Keratinocyte (primary cell): ENCODE data around the gene CHST10. TPM values are rescaled to one million over a fixed set of nuclear protein-coding genes. Genes with fewer than 3 reads are reported as not detected.

Experiments used
- DNase-seq: peaks from one replicate; pipeline ENCODE4 v3.0.0-alpha.2; 2011; ENCODE audit warnings: low read depth, missing footprints, low spot score
- FAIRE-seq: peaks from 2 replicates; lab custom pipeline; 2011; peaks lifted over from hg19 to GRCh38; lab: Jason Lieb, UNC
- H2AFZ ChIP-seq: 2 replicates; pipeline ENCODE4 v1.6.0; 2012; ENCODE audit warnings: low read length, control low read depth, inconsistent platforms; ENCODE audit not compliant: control insufficient read depth
- H3K27ac ChIP-seq: 2 replicates; pipeline ENCODE4 v1.5.1; 2011; ENCODE audit warnings: low read length; ENCODE audit not compliant: control insufficient read depth, insufficient read depth
- H3K27me3 ChIP-seq: 3 replicates; pipeline ENCODE4 v1.6.0; 2011; ENCODE audit warnings: low read length; ENCODE audit not compliant: control insufficient read depth, insufficient read depth; ENCODE audit errors: extremely low read depth
- H3K36me3 ChIP-seq, 2 experiments: 2 replicates in 1 of 2; 3 replicates in 1 of 2; pipeline ENCODE4 v1.5.1; 2011; ENCODE audit warnings: low read length in 2 of 2, mild to moderate bottlenecking in 1 of 2; ENCODE audit not compliant: control insufficient read depth in 2 of 2, insufficient read depth in 2 of 2; ENCODE audit errors: extremely low read depth in 1 of 2
- H3K4me1 ChIP-seq: 3 replicates; pipeline ENCODE4 v1.5.1; 2011; ENCODE audit warnings: low read length; ENCODE audit not compliant: control insufficient read depth, insufficient read depth; ENCODE audit errors: extremely low read depth
- H3K4me2 ChIP-seq: 3 replicates; pipeline ENCODE4 v1.6.0; 2011; ENCODE audit warnings: low read depth, low read length; ENCODE audit not compliant: control insufficient read depth, insufficient read depth; ENCODE audit errors: extremely low read depth
- H3K4me3 ChIP-seq, 3 experiments: fragments of 200-600 bp in 1 of 3; sonication (generic) in 1 of 3; 2 replicates in 2 of 3; 3 replicates in 1 of 3; pipeline ENCODE4 v1.5.1; 2011 to 2016; ENCODE audit warnings: low read length in 3 of 3, mild to moderate bottlenecking in 3 of 3, control low read depth in 2 of 3, inconsistent platforms in 1 of 3, low read depth in 1 of 3, mixed read lengths in 1 of 3, mixed run types in 1 of 3, moderate library complexity in 1 of 3; ENCODE audit not compliant: control insufficient read depth in 2 of 3, insufficient read depth in 2 of 3; ENCODE audit errors: extremely low read depth in 1 of 3
- H3K79me2 ChIP-seq: 2 replicates; pipeline ENCODE4 v1.6.0; 2012; ENCODE audit warnings: low read length; ENCODE audit not compliant: control insufficient read depth, insufficient read depth
- H3K9ac ChIP-seq: 3 replicates; pipeline ENCODE4 v1.6.0; 2011; ENCODE audit warnings: low read length; ENCODE audit not compliant: control insufficient read depth, insufficient read depth; ENCODE audit errors: extremely low read depth
- H3K9me1 ChIP-seq: 3 replicates; pipeline ENCODE4 v1.6.0; 2011; ENCODE audit warnings: low read length; ENCODE audit not compliant: control insufficient read depth, insufficient read depth; ENCODE audit errors: extremely low read depth
- H3K9me3 ChIP-seq: 2 replicates; pipeline ENCODE4 v1.5.1; 2012; ENCODE audit warnings: low read depth, low read length; ENCODE audit not compliant: control insufficient read depth
- H4K20me1 ChIP-seq: 3 replicates; pipeline ENCODE4 v1.6.0; 2011; ENCODE audit warnings: low read length; ENCODE audit not compliant: control insufficient read depth, insufficient read depth; ENCODE audit errors: extremely low read depth
- CTCF ChIP-seq, 3 experiments: IDR thresholded peaks in 1 of 3; conservative IDR thresholded peaks in 1 of 3; optimal IDR thresholded peaks in 1 of 3; 2 replicates in 2 of 3; 3 replicates in 1 of 3; pipeline versions ENCODE3 to v1.5.1; 2011; ENCODE audit warnings: low read length in 3 of 3, mild to moderate bottlenecking in 3 of 3, moderate library complexity in 2 of 3, control low read depth in 1 of 3, inconsistent platforms in 1 of 3; ENCODE audit not compliant: insufficient read depth in 2 of 3; ENCODE audit errors: extremely low read depth in 1 of 3
- EZH2 ChIP-seq: IDR thresholded peaks from one replicate; pipeline ENCODE4 v1.6.1; 2012; ENCODE audit warnings: inconsistent platforms, mild to moderate bottlenecking, low read length, moderate library complexity
- dilution Hi-C: fragments of 300-500 bp; cut with MboI; formaldehyde crosslinking; loops from one replicate; pipeline ENCODE4 v1.7.0; 2020; ENCODE audit warnings: low sequenced_read_pairs; ENCODE audit not compliant: extremely low pct_ligation_motif_present
- polyA plus RNA-seq, 5 experiments: library from polyadenylated mRNA; depleted of rRNA in 3 of 5; stranded (reverse) in 3 of 5; stranded (forward) in 1 of 5; unstranded in 1 of 5; fragments of >200 nt; gene quantifications; 1 replicate in 1 of 5; 2 replicates in 3 of 5; 3 replicates in 1 of 5; pipeline versions ENCODE4 v1.2.1 to v1.2.3, GENCODE V29; 2011 to 2012; ENCODE audit warnings: missing spikeins in 2 of 5, low read depth in 1 of 5, low replicate concordance in 1 of 5

Gene CHST10
- polyA plus RNA-seq, 1 donor (not counting 4 experiments of a cell fraction or from before 2014, with no cell fraction given), result 1.6 TPM

GRCh38 chr2:100453853-100454252 lies 36.4 kb upstream of the CHST10 start:
- no peaks in the 10 kb centered on the region for H3K9me1 ChIP-seq
- H3K9ac ChIP-seq, result no peak overlapping the region
- H4K20me1 ChIP-seq, result no peaks in the 10 kb centered on the region
- no peak overlapping the region for H3K27ac ChIP-seq
- DNase-seq, result no peak
- dilution Hi-C loops, result no loop called here
- H3K9me3 ChIP-seq, result no peaks in the 10 kb centered on the region
- no peaks in the 10 kb centered on the region for H3K27me3 ChIP-seq
- no peak overlapping the region for H3K4me3 ChIP-seq
- no peaks in the 10 kb centered on the region for H3K4me1 ChIP-seq
- no peak overlapping the region for H2AFZ ChIP-seq
- no peak overlapping the region for H3K4me2 ChIP-seq
- FAIRE-seq, result no peak
- no peaks in the 10 kb centered on the region for H3K36me3 ChIP-seq
- TF ChIP-seq EZH2 (no peak), CTCF (optimal IDR thresholded peaks at IDR 0.05 in 1 of 3, IDR thresholded peaks at IDR 0.05 in 1 of 3, conservative IDR thresholded peaks at IDR 0.05 in 1 of 3; ENCODE audit: extremely low read depth in 1 of 3, insufficient read depth in 2 of 3, low read length in 3 of 3) (no peak)
- H3K79me2 ChIP-seq, result no peaks in the 10 kb centered on the region

GRCh38 chr2:100451734-100452133 lies 34.3 kb upstream of the CHST10 start:
- Histone ChIP-seq H3K4me3 (no peak overlapping the region), H3K36me3 (no peaks in the 10 kb centered on the region), H3K9me1 (no peaks in the 10 kb centered on the region), H3K27ac (no peak overlapping the region), H3K27me3 (no peaks in the 10 kb centered on the region), H3K9ac (no peak overlapping the region), H4K20me1 (no peaks in the 10 kb centered on the region), H3K9me3 (no peaks in the 10 kb centered on the region), H3K4me2 (no peak overlapping the region), H3K4me1 (no peaks in the 10 kb centered on the region), H3K79me2 (no peaks in the 10 kb centered on the region), H2AFZ (no peak overlapping the region)
- no peak for FAIRE-seq
- no peak for TF ChIP-seq EZH2
- no peak for TF ChIP-seq CTCF (optimal IDR thresholded peaks at IDR 0.05 in 1 of 3, IDR thresholded peaks at IDR 0.05 in 1 of 3, conservative IDR thresholded peaks at IDR 0.05 in 1 of 3; ENCODE audit: extremely low read depth in 1 of 3, insufficient read depth in 2 of 3, low read length in 3 of 3)
- no peak for DNase-seq
- dilution Hi-C loops, result no loop called here
